22Rv1 (cell line): ENCODE data around the gene MAML3.

Experiments used
- H3K27ac ChIP-seq: fragments of 450-650 bp; 2 replicates; pipeline ENCODE4 v1.5.1; 2017
- ZFX ChIP-seq: fragments of 450-650 bp; IDR thresholded peaks from 2 replicates; pipeline ENCODE4 v1.6.1; 2017; ENCODE audit warnings: antibody characterized with exemption, borderline replicate concordance
- TF ChIP-seq, protein P1 (sequence below): fragments of 450-650 bp; IDR thresholded peaks from 2 replicates; pipeline ENCODE4 v1.5.1; 2017; ENCODE audit warnings: mild to moderate bottlenecking

MAML3 gene

DNA sequence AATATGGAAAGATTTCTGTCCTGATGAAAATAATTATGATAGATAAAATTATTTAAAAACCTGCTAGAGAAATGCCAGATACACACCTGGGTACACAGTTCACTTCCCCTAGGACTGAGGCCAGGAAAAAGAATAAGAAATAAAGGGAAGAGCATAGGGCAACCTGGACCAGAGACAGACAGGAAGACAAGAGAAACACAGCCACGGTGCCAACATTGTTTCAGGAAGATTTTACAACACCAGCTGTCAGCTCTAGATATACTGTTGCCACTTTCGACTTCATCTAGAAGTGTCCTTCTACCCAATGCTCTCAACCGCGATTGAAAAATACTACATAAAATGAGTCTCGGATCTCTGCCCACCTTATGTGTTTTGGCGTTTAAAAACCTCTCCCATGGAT lies 128.5 kb downstream of the MAML3 start:
- no peak for TF ChIP-seq ZFX
- TF ChIP-seq, protein P1, sequence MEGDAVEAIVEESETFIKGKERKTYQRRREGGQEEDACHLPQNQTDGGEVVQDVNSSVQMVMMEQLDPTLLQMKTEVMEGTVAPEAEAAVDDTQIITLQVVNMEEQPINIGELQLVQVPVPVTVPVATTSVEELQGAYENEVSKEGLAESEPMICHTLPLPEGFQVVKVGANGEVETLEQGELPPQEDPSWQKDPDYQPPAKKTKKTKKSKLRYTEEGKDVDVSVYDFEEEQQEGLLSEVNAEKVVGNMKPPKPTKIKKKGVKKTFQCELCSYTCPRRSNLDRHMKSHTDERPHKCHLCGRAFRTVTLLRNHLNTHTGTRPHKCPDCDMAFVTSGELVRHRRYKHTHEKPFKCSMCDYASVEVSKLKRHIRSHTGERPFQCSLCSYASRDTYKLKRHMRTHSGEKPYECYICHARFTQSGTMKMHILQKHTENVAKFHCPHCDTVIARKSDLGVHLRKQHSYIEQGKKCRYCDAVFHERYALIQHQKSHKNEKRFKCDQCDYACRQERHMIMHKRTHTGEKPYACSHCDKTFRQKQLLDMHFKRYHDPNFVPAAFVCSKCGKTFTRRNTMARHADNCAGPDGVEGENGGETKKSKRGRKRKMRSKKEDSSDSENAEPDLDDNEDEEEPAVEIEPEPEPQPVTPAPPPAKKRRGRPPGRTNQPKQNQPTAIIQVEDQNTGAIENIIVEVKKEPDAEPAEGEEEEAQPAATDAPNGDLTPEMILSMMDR = no peak
- no peak overlapping the region for H3K27ac ChIP-seq

DNA sequence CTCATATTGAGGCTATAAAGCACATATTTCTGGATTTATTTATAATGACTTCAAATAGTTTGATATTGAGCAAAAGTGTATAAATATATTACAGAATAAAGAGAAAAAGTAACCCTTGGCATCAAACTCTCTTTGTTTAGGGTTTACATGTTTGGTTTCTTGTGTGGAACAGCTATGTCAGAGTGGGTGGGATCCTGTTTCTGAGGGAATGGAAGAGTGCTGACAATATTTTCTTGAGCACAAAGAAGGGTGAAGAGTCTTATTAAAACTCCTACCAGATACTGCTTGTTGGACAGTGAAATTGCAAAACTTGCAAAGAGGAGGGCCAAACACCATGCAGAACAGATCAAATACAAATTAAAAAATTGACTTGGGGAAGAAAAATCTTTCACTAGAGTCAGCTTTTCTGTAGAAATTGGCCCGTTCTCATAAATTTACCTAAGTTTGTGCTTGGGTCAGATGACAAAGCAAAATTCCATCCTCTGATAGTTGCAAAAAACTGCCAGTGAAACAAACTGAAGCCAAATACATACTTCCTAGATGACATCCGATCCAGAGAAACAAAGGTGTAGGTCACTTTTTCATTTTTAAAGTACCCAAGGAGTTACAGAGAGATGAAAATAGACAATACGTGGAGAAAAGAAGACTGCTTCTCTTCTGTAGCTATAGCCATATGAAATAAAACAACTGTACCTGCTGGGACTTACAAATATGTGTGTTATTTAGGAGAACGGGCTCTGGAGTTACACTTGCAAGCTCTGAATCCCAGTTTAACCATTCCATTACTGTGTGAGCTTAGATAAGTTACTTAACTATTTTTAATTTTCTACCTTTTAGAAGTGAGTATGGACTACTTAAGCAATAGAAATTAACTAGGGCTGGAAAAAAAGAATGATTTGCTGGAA lies 133.3 kb downstream of the MAML3 start:
- peak overlapping the region; percentile 99 for H3K27ac ChIP-seq
- no peak for TF ChIP-seq ZFX
- TF ChIP-seq, protein P1 = no peak

DNA sequence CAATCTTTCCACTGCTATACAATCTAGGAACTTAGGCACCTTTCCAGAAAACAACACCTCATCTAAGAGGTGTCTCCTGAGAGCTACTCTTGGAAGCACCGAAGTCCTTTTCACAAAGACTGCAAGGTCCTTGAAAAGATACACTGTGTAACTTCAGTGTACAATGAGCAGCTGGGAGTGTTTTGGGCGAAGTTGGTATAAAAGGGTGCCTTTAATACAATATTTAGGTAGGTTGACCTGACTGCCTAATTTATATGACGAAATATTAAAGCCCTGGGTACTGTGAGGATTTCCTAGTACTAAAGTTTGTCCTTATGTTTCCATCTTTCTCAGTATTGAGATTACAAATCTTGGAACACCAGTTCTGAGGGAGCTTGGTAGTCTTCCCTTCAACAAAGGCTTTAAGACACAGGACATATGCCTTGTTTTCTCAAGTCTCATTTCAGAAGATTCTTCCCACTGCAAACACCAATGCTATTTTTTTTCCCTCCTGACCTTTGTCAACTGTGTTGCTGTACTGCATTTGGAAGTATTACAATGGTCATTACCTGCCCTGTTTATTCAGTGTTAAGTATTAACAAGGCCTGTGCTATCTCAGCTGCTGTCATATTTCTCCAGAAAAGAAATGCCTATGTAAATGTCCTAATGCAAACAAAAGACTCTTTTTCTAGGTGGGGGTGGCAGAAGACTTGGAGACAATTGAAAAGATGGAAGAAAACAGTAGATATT lies 134.2 kb downstream of the MAML3 start:
- peak overlapping the region; percentile 99 for H3K27ac ChIP-seq
- TF ChIP-seq ZFX = no peak
- TF ChIP-seq, protein P1 = no peak

DNA sequence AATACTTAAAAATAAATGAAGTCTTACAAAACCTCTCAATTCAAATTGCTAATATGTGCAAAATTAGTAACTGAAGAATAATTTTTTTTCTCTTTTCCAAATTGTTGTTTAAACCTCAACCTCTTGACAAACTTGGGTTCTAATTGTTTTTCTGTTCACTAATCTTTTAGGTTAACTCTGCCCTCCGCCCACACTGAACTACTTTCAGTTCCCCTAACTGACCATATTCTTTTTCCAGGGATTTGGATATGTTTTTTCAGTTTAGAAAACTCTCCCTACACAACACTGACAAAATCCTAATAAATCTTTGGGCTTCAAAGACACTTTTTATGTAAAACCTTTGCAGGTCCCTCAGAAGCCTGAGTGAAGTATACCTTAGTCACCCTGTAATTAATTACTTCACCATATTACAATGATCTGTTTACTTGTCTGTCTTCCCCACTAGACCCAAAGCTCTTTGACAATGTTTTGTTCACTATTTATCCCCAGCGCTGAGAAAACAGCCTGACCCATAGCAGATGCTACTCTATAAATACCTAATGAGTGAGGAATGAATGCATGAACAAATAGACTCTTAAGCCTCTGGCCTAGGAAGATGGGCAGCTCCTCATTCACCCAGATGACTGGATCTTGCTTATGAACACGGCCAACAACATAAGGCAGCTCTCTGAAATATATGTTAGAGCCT lies 134.9 kb downstream of the MAML3 start:
- TF ChIP-seq ZFX = no peak
- TF ChIP-seq, protein P1 = no peak
- H3K27ac ChIP-seq = peak overlapping the region; percentile 99

DNA sequence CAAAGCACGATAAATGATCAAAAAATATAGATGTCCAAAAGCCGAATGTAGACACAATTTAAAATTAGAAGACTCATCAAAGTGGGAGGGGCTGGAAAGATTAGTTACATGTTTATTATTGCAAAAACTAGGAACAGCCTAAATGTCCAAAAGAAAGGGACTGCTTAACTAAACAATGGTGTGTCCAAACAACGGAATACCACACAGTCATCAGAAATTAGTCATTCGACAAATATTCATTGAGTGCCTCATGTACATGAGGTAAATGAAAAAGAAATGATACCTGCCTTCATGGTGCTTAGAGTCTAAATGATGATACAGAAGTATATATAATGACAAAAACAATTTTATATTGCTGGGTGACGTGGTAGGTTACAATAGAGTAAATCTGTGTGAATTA lies 139.7 kb downstream of the MAML3 start:
- no peak for TF ChIP-seq ZFX
- TF ChIP-seq, protein P1 = no peak
- H3K27ac ChIP-seq = peak overlapping the region; percentile 71; the same call in 1 of the 2 replicates

DNA sequence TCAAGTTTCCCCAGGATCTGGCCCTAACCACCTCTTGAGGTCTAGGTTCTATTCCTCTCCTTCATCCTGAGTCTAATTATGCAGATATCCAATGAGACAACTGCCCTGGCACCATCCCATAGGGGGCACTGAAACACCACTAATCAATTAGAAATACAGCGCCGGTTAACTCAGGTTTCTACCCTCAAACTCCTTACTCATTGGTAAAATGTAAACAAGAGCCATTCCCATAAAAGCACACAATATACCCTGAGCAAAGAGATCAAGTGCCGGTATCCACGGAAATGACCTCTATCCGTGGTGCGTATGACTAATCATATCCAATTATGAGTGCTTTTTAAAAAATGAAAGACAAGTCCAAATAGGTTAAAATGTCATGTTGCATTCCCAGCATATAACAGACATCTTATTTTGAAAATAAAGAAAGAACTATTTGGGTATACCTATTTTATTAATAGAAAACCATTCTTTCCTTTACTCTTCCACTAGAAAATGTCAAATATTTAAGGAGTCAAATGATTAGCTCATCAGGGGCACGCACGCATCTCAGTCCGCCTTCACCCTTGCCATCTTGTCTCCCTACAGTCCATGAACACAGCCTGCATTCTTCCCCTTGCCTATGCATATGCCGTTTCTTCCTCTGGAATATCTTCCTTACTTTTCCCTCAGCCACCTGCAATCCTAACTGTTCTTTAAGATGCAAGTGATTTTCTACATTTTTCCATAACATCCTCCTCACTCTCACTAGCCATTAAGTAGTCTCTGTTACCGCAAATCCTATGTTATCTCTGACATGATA lies 141.1 kb downstream of the MAML3 start:
- H3K27ac ChIP-seq = peak overlapping the region; percentile 71
- TF ChIP-seq, protein P1 = peak; percentile 77
- no peak for TF ChIP-seq ZFX
